Measurements from ENCODE around the gene MAPKAPK2.
"Not testable (repeated sequence)": the region's sequence is repeated elsewhere in the genome, so short reads cannot be mapped to it uniquely, and the experiment has no call there.

The MAPKAPK2 gene

DNA sequence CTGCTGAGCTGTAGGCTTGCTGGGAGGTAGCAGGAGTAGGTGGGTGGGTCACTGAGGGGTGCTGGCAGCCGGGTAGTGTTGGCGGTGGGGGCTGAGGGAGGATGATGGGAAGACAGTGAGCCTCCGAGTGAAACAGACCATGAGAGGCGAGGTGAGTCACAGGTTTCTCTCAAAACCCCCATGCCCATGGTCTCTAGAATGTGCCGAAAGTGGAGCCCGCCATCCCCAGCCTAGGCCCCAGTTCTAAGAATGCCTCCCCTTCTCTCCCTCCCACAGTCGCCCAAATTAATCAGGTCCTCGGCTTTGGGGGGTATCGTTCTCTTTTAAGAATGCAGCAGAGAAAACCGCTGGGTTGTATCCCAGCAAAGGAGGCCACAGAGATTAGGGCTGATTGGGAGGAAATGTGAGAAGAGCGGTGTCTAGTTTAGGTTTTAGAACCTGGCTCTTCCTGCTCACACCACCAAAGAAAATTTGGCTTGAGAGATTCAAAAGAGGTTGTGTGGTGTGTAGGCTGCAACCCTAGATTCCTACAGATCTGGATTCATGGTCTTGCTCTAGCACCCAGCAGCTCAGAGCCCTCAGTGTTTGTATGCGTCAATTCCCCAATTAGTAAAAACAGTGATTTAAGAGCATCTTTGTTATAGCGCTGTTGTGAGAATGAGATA is 58.1 kb downstream of the MAPKAPK2 start:
- DNase-seq (ENCODE audit: low read depth) = no peak

DNA sequence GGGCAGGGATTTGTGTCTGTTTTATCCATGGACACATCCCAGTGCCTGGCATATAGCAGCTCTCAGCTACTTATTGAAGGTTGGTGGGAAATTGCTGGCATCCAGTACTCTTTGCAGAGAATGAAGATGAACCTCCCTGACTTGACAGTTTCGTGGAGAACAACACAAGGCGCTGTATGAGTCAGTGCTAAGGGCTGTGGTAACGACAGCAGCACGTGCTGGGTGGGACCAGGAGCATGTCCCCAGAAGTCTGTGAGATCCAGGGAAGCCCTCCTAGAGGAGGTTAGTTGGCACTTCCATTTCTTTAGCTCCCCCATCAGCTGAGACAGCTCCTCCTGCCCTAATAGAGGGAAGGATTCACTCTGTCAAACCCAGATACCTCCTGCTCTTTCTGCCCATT is 60.0 kb downstream of the MAPKAPK2 start:
- DNase-seq (ENCODE audit: low read depth) = no peak

DNA sequence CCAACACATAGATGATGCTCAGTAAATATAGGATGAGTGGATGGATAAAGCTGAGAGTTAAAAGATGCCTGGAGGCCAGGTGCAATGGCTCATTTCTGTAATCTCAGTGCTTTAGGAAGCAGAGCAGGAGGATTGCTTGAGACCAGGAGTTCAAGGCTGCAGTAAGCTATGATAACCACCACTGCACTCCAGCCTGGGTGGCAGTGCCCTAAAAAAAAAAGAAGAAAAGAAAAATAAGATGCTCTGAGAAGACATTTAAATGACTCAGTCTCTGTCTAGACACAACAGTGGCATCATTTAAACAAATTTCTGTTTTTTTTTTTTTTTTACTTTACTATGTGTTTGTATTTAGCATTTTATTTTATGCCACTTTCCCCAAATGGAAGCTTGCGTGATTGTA is 60.6 kb downstream of the MAPKAPK2 start:
- DNase-seq (ENCODE audit: low read depth) = no peak

DNA sequence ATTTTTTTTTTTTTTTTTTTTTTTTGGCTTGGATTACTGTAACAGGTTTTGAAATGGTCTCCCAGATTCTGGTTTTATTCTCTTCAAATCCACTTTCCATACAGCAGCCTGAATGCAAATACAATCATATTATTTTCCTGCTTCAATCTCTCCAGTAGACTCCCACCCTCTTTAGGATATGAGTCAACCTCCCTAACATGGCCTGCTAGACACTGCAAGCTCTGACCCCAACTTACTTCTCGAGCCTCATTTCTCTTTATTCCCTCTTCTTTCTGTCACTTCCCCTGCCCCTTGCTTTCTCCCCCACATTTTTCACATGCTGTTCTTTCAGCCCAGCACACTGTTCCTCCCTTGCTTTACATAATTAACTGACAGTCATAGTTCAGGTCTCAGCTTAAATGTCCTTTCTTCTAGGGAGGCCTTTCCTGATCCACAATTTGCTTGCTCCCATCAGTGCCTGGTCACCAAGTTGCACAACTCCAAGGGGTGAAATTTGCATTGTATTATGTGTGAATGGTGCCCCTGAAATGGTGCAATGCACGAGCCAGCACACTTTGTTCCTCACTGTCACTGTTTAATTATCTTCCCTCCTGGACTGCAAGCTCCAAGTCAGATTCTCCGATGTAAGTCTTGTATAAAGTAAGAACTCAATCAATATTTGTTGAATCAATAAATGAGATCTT is 63.8 kb downstream of the MAPKAPK2 start:
- DNase-seq (ENCODE audit: low read depth) = no peak

DNA sequence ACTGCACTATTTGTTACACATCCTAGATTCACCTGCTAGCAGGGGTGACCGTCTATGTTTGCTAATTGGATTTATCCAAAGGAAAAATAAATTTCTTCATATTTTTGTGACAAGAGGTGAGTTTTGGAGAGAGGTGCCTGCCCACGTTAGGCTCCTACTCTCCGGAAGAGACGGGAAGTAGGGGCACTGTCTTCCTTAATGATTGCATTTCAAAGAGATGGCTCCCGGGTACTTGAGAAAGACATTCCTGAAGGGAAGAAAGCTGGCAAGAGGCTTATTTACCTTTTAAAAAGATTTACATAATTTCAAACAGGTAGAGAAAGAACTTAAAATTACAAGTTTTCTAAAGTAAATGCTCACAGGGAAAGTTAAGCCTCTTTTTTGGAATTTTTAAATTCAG is 67.2 kb downstream of the MAPKAPK2 start:
- DNase-seq (ENCODE audit: low read depth) = no peak

DNA sequence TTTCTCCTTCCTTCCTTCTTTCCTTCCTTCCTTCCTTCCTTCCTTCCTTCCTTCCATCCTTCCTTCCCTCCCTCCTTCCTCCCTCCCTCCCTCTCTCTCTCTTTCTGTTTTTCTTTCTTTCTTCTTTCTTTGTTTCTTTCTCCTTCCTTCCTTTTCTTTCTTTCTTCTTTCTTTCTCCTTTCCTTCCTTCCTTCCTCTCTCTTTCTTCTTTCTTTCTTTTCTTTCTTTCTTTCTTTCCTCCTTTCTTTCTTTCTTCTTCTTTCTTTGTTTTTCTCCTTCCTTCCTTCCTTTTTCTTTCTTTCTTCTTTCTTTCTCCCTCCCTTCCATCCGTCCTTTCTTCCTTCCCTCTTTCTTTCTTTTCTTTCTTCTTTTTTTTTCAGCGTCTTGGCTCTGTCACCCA is 67.8 kb downstream of the MAPKAPK2 start:
- no peak for DNase-seq (ENCODE audit: low read depth)

DNA sequence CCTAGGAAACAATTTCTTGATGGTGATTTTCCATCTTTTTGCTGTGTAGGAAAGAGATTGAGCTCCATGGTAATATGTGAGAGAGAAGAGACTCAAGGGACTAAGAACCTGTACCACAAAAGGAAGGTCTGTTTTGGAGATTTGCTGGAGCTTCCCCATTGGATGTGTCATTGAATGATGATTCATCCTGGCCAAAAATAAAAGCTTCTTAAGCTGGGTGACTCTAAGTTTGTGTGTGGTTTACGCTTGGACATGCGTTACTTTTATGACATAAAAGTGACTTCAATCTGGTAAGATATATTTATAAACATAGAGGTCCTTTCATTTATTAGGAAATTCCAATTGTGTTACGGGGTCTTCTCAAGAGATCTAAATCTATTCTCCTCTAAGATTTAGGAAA is 68.4 kb downstream of the MAPKAPK2 start:
- DNase-seq (ENCODE audit: low read depth) = no peak

DNA sequence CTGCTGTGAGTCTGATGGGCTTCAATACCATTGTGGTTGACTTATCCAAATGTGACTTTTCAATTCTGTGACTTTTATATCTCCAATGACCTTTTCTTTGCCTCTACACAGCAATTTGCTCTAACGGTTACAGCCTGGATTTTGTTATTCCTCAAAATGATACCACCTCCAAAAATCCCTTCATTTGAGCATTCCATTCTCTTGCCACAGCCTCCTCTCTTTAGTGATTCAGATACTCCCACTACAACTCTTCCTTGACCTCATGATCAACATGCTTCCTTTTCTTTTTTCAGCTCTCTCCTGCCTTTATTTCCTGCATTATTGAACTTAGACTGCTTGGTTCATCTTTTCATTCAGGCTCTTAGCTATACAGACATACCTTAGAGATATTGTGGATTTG is 69.3 kb downstream of the MAPKAPK2 start:
- no peak for DNase-seq (ENCODE audit: low read depth)

DNA sequence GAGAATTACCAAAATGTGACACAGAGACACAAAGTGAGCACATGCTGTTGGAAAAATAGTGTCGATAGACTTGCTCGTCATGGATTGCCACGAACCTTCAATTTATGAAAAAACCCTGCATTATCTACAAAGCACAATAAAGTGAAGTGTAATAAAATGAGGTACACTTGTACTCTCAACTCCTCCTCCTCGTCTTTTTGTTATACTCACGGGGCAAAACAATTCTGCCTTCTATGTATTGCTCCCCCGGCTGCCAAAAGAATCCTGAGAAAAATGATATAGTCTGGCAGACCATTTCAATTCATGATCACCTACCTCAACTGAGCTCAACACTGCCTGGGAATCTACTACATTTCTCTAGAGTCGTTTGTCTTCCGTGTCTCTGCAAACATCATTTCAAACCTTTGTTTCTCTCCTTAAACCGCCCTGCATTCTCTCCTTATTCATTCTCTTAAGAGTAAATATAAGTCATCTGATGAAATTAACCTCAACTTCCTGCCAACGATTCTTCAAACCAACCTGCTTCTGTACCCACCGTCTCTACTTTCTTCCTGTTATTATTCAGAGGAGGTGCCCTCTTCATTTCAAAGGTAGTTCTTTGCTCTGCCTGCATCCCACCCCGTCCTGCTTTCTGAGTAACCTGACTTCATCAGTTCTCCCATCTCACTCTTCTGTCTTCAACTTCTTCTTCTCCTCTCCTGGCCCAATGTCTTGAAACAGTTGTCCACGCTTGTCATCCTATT is 73.0 kb downstream of the MAPKAPK2 start:
- DNase-seq (ENCODE audit: low read depth) = peak; percentile 28

DNA sequence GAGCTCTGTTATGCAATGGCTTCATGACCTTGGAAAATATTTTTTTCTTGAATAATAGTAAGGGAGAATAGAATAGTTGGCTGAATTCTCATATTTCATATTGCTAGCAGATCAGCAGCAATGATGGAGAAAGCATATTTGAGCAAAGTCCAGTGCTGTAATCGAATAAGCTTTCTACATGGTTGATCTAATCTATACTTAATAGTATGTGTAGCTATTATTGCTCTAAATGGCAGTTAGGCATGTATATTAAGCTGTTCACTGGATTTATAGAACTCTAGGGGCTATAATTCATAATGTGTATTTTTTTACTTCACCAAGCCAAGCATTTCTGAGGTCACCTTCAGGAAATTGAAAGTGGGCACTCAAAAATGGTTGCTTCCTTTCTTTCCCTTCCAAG is 75.9 kb downstream of the MAPKAPK2 start:
- DNase-seq (ENCODE audit: low read depth) = no peak

DNA sequence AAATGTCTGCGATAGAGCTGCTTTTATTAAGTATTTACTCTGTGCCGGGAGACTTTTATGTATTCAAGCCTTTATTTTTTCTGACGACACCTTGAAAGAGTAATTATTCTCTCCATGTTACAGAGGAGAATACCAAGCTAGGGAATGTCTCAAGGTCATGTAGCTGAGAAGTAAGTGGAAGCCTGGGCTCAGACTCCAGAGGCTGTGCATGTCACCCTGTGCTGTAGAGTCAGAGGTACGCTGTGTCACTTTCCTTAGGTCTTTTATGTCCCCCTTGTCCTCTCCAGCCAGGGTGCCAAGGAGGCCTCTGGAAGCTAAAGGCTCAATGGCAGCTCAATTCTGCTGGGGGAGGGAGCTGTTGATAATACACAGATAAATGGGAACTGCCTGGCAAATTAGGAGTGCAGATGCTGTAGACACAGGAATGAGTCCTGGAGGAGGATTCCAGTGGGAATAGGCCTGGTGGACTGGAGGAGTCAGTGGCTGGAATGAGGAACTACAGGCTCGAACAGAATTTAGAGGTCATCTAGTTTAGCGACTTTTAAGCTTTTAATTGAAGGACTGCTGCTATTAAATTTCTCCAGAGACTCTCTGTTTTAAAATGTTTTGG is 76.6 kb downstream of the MAPKAPK2 start:
- DNase-seq (ENCODE audit: low read depth) = no peak

DNA sequence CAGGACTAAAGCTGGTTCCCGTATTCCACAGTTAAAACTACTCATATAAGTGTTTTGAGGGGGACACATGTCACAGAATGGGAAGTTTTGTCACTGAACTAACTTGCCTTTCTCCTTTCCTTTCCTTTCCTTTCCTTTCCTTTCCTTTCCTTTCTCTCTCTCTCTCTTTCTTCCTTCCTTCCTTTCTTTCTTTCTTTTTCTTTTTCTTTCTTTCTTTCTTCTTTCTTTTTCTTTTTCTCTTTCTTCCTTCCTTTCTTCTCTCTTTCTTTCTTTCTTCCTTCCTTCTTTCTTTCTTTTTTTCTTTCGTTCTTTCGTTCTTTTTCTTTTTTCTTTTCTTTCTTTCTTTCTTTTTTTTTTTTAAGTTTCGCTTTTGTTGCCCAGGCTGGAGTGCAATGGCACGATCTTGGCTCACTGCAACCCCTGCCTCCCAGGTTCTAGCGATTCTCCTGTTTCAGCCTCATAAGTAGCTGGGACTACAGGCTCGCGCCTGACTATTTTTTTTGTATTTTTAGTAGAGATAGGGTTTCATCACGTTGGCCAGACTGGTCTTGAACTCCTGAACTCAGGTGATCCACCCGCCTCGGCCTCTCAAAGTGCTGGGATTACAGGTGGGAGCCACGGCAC is 78.1 kb downstream of the MAPKAPK2 start:
- DNase-seq (ENCODE audit: low read depth) = not testable (repeated sequence)

DNA sequence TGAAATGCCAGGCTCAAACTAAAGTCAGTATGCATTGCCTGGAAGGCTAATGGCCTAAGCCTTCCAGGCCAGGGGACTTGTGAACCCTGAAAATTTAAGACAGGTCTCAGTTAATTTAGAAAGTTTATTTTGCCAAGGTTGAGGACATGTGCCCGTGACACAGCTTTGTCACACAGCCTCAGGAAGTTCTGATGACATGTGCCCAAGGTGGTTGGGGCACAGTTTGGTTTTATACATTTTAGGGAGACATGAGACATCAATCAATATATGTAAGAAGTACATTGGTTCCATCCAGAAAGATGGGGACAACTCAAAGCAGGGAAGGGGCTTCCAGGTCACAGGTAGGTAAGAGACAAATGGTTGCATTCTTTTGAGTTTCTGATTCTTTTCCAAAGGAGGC is 81.1 kb downstream of the MAPKAPK2 start:
- not testable (repeated sequence) for DNase-seq (ENCODE audit: low read depth)

DNA sequence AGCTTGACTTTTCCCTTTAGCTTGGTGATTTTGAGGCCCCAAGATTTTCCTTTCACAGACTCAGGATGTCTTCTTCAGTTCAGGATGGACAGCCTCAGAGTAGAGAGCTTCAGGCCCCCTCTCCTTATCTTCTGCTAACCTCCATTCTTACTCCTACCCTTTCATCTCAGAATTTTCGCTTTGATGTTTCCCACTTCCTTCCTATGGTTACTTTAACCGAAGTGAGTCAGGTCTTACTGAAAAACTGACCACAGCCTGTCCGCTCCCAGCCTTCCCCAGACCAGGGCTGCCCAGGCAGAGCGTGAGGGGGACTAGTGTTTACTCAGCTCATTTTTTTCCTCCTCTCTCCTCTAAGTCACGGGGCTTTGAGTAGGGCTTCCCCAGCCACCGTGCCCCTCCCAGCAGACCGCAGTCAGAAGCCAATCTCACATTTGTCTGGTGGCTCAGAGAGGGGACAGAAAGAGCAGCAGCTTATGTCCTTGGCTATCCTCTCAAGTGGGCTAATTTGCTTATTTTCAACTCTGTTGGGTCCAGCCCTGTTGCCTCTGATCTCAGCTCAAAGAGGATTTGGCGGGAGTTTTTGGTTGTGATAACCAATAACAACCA is 81.6 kb downstream of the MAPKAPK2 start:
- DNase-seq (ENCODE audit: low read depth) = peak; percentile 47

DNA sequence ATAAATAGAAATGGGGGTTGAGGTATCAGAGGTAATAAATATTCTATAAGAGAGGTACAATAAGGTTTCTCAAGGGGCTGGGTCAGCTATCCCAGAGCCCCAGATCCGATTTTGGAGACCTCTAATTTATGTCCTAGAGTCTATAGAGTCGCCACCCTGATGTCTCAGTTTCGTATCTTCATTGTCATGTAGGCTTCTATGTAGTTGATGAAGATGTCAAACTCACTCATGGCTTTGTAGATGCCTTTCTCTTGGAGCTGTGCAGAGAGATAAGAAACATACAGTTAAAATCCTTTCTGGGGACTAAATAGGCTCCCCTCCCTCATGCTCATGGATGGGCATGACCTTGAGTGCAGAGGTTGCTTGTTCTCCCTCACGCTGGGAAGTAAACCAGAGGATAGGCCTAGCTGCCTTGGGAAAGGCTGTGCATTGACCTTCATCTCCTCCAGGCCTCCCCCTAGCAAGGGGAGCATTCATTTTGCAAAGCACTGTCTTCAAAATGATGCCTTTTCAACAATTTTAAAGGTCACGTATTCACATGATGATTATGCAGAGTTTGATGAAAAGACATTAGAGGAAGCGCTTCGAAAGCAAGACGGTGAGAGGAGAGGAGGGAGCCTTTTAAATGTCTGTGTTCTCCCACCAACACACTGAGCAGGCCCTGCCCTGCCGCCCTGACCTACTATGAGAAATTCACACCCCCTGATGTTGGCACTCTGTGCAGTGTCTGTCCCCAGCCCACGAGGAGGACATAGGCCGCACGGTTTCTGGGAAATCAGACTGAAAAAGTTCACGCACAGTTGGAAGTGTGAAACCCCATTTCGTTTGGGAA is 84.0 kb downstream of the MAPKAPK2 start:
- no peak for DNase-seq (ENCODE audit: low read depth)

DNA sequence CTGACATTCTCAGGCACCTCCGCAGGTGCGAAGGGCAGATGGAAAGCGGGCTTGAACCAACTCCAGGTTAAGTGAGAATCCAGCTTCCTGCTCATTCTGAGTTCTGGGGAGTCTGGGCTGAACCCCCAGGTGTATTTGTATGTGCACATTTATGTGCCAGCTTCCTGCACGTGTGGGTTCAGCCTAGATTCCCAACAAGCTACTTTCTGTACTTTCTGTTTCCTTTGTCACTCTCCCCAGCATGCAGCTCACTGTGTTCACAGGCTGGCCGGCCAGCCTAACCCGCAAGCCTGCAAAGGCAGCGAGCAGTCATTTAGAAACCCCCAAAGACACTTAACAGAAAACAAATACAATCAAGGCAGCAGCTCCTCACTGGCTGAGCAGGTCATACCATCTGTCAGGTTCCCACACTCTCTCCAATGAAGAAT is 84.6 kb downstream of the MAPKAPK2 start:
- no peak for DNase-seq (ENCODE audit: low read depth)

DNA sequence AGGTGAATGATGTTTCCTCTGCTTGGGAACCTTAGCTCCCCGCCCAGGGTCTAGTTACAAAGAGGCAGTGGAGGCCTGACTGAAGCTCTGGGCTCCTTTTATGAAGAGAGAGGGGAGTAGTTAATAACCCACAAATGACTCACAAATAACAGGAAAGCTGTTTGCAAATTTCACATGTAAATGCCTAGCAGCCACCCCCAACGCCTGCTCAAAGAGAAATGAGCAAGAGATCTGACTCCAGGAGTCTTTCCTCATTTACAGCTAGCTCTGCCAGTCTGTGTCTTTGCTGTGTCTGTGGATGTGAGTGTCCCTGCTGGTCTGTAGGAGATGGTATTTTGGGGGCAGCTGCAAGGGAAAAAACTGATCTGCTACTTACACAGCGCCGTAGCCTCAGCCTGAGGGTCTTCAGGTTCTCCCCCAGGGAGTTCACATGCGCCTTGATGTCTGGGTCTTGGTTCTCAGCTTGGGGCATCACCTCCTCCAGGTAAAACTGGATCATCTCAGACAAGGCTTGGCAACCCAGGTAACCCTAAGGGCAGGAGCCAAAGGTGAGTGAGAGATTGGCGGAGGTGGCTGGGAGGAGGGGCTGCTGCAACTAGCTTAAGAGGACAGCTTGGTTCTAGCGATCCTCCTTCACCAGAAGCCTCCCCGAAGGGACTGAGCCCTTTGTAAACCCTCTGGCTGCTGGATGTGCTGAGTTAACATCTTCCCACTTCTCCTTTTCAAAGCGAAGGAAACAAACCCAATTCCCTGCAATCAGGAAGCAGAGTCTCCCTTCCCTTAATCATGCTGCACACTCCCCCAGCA is 86.0 kb downstream of the MAPKAPK2 start, which contains the start of gene IL19:
Gene IL19, plus strand, starts transcription at position 243 of the 807 bp plus-strand sequence. CDS start 65,890 bp downstream, outside the sequence.
- DNase-seq (ENCODE audit: low read depth) = no peak

DNA sequence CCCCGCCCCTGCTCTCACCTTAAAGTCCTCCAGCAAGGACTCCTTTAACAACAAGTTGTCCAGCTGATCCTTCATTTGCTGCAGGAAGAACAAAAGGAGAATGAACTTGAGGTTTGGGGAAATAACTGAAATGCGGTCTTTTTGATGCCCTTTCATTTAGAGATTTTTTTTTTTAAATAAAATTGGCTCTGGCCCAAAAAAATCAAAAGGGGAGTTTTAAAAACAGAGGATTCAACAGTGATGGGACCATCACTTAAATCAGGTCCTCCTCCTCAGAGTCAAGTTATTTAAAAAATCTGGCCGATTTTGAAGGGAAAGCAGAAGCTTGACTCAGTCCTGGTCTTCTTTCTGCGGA is 86.6 kb downstream of the MAPKAPK2 start:
- no peak for DNase-seq (ENCODE audit: low read depth)

DNA sequence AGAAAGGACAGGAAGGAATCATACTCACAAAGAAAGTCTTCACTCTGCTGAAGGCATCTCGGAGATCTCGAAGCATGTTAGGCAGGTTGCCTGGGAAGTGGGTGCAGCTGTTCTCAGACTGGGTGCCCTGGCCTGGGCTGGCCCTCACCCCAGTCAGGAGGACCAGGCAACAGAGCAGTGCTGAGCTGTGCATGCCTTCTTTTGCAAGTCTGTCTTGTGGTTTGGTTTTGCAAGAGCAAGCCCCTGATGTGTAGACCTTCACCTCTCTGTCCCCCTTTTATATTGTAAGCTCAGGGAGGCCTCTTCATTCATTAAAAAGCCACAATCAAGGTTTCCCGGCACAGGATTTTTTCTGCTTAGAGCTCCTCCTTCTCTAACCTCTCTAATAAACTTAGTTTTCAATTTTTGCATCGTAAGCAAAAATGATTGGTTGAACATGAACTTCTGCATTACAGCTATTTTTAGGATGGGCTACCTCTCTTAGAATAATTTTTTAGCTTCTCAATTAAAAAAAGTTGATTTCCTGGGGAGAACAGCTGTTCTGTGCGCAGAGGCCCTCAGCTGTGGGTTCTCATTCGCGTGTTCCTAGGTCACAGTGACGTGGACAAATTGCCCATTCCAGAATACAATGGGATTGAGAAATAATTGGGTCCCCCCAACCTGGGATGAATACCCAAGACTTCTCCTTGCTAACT is 87.7 kb downstream of the MAPKAPK2 start, which contains the start of gene IL10:
Gene IL10, minus strand, starts transcription at position 252 of the 695 bp plus-strand sequence. Its CDS starts 59 bp downstream, at position 193.
- no peak for DNase-seq (ENCODE audit: low read depth)

Data from T follicular helper cell (primary cell).